IPS DF 4.7 (cell line): Measurements from ENCODE around the gene ZIM2.

Source experiments
- DNase-seq: peaks from one replicate; pipeline ENCODE4 v3.0.0-alpha.2; 2013; ENCODE audit warnings: low spot score; ENCODE audit errors: extremely low read depth

ZIM2 gene

DNA sequence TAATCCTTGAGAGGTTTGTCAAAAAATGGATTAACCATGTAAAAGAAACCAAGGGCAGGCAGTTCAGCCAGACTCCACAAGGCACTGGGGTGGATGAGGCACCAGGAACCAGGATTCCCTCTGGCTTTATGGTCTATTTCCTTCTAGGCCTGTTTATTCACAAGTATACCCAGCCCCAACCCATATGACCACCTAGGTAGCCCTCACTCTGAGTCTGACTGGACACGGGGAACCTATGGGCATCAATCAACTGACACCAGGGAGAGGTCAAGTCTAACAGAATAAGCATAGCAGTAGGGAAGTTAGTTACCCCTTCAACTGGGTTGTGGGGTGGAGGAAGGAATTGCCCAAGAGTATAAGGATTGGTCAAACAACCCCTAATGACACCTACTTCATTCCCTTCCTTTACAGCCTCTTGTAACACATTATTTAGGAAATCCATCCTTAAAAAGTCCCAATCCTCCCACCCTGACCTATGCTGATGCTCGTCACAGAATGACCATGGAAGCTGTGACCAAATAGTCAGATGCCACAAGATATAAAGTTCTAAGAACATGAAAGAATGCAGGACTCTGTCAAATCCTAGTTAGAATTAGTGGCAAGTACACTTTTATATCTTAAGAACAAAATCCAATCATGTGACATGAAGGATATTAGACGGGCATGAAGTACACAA is 31.7 kb downstream of the ZIM2 start:
- no peak for DNase-seq

DNA sequence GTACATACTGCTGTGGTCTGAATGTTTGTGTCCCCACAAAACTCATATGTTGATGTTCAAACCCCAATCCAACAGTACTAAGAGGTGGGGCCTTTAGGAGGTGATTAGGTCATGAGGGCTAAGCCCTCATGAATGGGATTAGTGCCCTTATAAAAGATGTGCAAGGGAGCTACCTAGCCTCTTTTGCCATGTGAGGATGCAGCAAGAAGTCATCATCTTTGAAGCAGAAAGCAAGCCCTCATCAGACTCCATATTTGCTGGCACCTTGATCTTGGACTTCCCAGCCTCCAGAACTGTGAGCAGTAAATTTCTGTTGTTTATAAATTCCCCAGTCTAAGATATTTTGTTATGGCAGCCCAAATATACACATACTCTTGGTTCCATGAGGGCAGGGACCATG is 33.9 kb downstream of the ZIM2 start:
- no peak for DNase-seq

DNA sequence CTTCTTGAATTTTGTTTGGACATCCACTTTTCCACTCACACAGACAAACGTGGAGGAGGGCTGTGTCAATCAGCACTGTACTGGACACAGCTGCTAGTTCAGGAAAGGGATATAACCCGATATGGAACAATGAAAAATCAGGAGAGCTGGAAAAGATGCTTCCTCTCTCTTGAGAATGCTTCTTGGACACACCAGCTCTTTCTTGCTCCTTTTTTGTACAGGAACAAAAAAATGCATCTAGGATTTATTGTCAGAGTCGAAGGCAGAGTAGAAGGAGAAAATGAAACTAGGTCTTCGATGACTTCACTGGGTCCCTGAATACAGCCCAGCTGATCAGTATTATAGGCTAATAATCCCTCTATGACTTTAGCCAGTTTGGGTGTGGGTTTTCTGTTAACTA is 62.2 kb downstream of the ZIM2 start:
- no peak for DNase-seq

DNA sequence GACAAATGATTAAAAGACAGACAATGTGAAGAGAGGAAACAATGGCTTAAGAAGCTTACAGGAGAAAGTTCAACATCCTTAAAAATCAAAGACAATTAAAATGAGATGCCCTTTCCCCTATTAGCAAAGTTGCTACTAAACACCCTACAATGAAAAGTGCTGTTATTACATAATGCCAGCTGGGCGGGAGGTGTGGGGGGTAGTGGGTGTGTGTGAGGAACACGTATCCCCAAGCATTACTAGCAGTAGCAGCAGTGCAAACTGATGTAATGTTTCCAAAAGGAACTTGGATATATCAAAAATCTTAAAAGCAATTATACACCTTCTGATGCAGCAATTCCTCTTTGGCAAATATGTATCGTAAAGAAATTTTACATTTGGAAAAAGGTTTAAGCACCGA is 70.9 kb downstream of the ZIM2 start:
- DNase-seq: no peak

DNA sequence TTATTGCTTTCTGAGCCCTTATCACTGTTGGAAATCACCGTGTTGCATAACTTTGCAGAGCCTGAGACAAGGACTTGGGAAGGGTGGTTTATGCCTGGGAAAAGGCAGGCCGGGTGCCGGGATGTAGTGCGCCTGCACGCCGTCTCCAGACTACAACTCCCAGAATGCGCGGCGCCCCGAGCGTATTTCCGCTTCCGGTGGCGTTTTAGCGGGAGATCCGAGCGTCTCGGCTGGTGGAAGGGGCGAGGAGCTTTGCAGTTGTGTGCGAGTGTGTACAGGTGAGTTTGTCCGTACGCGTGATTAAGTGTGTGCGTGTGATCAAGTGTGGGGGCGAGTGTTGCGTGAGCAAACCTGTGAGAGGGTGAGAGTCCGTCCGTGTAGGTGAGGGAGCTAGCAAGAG is 75.4 kb downstream of the ZIM2 start:
- no peak for DNase-seq

DNA sequence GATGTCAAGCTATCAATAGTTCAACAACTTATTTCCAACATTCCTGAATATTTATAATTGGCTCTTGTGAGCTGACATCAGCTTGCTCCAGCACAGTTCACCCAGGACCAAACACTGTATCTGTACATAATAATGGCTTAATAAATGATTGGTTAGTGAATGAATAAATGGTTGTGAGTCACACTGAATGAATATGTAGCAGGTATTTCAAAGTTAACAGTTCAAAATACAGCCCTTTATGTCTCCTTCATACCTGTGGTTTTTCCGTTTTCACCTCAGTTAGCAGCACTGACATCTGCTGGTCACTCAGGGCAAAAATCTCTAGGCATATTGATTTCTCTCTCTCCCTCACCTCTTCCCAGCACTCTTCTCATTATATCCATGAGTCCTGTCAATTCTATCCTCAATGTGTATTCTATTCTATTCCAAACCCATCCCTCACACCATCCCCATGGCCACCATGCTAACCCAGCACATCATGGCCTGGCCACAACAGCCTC is 76.3 kb downstream of the ZIM2 start:
- no peak for DNase-seq

DNA sequence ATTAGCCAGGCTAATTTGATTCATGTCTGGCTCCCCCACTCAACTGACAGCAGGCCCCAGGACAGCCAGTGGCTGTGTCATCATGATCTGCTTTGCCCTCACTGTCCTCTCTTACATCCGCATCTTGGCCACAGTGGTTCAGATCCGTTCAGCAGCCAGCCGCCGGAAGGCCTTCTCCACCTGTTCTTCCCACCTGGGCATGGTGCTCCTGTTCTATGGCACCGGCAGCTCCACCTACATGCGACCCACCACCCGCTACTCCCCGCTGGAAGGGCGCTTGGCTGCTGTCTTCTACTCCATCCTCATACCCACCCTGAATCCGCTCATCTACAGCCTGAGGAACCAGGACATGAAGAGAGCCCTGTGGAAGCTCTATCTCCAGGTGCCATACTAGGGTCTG is 79.7 kb downstream of the ZIM2 start:
- no peak for DNase-seq

DNA sequence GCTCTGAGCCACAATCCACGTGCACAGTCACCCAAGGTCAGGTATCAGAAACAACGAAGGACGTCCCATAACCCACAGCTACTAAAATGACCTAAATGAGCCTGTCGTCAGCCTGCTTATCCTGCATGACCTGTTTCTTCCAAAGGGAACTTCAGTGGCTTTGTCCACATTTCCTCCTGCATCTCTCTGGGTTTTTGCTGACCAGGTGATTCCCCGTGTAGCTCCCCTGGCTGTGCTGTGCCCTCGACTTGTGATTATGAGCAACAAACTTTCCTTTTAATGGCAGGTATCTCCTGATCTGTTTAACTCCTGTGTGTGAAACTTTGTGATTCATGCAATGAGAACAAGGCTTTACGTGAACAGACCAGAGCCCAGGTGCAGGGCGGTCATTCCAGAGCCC is 81.0 kb downstream of the ZIM2 start:
- no peak for DNase-seq

DNA sequence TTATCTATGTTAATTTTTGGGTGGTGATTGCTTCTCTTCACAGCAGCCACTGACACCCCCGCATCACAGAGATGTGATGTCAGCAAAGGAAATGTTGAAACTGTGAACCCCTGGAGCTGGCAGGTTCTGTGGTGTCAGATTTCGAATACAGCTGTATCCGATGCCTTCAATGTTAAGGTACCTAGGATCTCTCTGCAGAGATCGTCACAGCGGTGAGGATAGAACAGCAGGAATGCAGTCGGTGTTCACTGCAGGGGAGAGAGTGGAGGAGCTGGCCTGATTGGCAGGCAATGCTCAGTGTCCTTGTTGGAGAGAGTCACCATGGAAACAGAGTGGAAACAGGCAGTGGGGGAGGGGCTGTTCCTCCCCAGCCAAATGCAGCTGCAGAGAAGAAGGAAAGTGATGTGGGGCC is 89.4 kb downstream of the ZIM2 start:
- no peak for DNase-seq

DNA sequence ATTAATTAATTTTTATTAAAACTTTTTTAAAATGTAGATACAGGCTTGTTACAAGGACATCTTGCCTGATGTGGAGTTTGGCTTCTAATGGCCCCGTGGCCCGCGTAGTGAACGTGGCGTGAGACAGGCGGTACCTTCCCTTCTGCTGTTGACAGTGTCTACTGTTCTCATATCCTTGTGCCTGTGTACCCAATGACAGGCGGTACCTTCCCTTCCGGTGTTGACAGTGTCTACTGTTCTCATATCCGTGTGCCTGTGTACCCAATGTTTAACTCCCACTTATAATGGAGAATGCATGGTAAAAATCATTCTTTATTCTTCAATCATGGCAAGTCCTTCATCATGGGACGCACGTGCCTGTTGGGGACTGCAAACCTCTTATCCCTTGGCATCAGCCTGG is 89.9 kb downstream of the ZIM2 start:
- no peak for DNase-seq

DNA sequence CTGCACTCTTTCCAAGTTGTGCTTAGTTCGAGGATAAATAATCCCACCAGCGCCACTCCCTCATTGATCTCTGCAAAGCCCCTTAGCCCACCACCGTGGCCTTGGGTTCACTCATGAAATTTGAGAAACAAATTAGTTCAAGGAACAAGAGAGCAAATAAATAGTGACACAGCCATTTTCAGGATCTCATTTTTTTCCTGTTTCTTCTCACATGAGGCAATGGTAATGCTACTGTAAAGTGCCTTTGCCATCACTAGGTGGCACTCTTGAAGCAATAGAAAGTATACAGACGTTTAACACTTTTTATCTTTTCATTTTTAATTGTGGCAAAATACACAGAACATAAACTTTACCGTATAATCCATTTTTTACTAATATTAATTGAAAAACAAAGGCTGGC is 92.1 kb downstream of the ZIM2 start:
- DNase-seq: no peak

DNA sequence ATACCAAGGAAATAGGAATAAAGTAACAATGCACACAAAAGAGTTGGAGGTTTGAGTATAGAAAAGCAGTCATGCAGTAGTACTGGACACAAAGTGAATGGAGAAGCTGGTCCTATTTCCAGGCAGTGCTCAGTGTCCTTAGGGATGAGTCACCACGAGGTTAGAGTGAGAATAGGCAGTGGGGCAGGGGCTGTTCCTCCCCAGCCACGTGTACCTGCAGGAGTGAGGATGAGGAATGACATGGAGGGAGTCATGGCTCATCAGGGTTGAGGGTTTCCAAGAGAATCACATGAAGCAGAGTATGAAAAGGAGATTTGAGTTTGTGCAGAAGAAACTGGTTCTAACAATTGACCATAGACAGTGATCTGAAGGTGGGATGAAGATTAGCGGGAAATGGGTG is 94.2 kb downstream of the ZIM2 start:
- DNase-seq: no peak

DNA sequence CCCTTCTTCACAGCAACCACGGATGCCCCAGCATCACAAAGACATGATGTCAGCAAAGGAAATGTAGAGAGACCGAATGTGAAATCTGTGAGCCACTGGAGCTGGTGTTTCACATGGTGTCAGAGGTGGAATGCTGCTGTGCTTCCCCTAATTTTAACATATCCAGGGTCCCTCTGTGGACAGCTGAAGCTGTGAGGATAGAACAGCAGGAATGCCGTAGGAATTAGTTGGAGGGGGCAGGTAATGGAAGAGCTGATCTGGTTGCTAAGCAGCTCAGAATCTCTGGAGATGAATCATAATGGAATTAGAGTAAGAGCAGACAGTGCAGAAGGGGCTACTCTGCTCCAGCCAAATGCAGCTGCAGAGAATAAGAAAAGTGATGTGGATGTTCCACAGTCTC is 100.0 kb downstream of the ZIM2 start:
- DNase-seq: no peak

DNA sequence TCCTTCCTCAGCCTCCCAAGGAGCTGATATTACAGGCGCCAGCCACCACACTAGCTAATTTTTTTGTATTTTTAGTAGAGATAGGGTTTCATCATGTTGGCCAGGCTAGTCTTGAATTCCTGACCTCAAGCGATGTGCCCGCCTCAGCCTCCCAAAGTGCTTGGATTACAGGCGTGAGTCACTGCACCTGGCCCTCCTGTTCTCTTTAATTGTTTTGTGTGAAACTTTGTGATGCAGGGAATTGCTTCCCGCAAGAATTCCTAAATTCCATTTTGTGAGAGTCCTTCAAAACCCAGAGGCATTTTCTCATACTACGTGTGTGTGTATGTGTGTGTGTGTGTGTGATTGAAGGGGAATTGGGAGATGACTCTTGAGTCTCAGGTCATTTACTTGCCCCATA is 104.0 kb downstream of the ZIM2 start:
- no peak for DNase-seq

DNA sequence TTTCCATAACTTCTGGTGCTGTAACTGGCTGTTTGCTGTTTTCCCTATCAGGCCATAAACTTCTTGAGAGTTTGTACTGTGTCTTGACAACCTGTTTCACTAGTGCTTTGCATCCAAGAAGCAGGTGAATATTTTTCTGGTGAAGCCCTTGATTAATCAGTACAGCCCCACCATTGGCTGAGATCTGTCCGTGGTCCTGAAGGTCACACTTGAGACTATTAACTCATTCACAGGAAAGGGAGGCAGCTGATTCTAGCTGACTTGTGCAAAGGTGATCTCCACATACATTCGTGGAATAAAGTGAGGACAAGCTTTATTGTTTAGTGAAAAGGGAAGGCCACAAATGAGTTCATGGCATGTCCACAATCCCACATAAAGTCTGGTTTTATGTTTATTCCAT is 107.5 kb downstream of the ZIM2 start:
- no peak for DNase-seq

DNA sequence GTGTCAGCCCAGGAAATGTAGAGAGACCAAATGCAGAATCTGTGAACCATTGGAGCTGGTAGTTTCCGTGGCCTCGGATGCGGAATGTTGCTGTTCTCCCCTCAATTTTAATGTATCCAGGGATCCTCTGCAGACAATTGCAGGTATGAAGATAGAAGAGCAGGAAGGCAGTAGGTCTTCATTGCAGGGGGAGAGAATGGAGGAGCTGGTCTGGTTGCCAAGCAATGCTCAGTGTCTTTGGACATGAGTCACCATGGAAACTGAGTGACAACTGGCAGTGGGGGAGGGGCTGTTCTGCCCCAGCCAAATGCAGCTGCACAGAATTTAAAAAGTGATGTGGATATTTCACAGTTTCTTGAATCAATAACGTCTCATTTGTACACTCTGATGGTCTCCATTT is 112.8 kb downstream of the ZIM2 start:
- DNase-seq: no peak

DNA sequence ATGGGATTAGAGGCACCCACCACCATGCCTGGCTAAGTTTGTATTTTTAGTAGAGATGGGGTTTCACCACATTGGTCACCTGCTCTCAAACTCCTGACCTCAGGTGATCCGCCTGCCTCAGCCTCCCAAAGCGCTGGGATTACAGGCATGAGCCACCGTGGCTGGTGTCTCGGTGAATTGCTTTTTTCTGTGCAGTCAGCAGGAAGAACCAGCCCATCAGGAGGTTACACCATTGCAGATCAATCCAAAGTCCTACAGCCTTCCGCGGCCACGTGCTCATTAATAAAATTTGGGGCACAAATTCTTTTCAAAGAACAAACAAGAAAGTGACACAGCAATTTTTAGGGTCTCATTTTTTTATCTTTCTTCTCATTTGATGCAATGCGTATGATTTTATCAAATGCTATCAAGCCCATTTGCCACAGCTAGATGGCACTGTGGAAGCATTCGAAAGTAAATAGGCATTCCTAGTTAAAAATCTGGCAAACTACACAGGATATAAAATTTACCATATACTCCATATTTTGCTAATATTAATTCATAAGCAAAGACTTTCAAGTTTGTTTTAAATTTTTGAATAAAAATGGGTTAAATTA is 114.6 kb downstream of the ZIM2 start:
- DNase-seq: no peak
